HT1080 (cell line): ENCODE measurements around the gene TRIAP1. TPM values are rescaled to one million over a fixed set of nuclear protein-coding genes. Genes with fewer than 3 reads are reported as not detected.
"Not testable (repeated sequence)": the region's sequence is repeated elsewhere in the genome, so short reads cannot be mapped to it uniquely, and the experiment has no call there.

Source experiments
- DNase-seq: peaks from one replicate; pipeline ENCODE4 v3.0.0-alpha.2; 2015; ENCODE audit warnings: low read depth
- polyA plus RNA-seq, 2 experiments: library from polyadenylated mRNA; depleted of rRNA; stranded (reverse); fragments of >200 nt; gene quantifications; 2 replicates each; pipeline ENCODE4 v1.2.3, GENCODE V29; 2015
- total RNA-seq: library from RNA; depleted of rRNA; stranded (reverse); fragments of >200 nt; shearing (Covaris generic); gene quantifications from 2 replicates; pipeline ENCODE4 v1.2.3, GENCODE V29; 2014; rRNA removed

The TRIAP1 gene
- total RNA-seq, result 44.0 and 48.3 TPM in 2 replicates
- 73.6 and 76.5 TPM in 2 replicates for polyA plus RNA-seq (2015; cell fraction: cytosol; rRNA removed)
- 30.9 and 32.5 TPM in 2 replicates for polyA plus RNA-seq (2015; cell fraction: nucleus; rRNA removed)

GRCh38 chr12:120445911-120446843, at the start of gene TRIAP1, which contains the start of gene GATC:
TRIAP1 (minus strand) TSS chr12:120446384; CDS start chr12:120446372, 12 bp downstream.
GATC (plus strand) TSS chr12:120446444; CDS start chr12:120446481, 37 bp downstream.
- DNase-seq, result peak; percentile 84

DNA sequence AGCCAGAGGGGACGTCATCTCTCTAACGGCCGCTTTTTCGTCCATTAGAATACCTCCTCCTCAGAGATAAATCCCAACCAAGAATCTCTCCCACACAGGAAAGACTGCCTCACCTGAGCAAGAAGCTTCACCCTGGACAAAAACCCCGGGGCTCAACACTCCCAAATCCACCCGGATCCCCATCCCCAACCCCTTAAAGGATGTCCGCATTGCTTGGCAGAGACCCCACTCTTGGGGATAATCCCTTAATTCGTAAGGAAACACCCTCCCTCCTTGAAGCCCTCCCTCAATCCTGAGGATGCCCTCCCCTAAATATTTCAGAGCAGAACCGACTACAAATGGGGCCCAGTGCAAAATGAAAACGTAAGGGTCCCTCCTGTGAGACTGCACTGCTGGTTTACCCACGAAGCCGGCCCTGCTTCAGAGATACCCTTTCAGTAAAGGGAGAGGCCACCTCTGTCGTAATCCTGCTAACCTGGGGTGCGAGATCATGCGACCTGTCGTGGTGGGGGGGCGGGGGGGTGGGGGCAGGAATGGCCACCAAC, 49.1 kb upstream of the TRIAP1 start:
- DNase-seq, result no peak

- no peak for DNase-seq
These were observed 44.8 kb upstream of the TRIAP1 start for GRCh38 chr12:120490833-120491512.

DNA sequence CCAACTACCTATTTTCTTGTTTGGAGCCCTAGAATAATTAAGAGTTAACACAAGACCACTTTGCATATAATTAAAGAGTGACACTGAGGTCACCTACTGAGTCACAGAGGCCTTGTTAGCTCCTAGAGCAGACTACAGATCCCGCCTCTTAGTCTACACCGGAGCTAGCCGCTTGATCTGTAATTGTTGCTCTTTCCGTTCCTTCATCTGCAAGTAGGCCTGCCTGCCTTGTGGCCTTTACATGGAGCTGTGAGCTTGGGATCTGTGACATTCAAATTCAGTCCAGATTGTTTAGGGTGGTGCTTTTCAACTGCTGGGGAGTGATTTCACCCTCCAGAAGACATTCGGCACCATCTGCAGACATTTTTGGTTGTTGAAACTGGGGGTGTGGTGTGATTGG, 44.1 kb upstream of the TRIAP1 start:
- no peak for DNase-seq

DNA sequence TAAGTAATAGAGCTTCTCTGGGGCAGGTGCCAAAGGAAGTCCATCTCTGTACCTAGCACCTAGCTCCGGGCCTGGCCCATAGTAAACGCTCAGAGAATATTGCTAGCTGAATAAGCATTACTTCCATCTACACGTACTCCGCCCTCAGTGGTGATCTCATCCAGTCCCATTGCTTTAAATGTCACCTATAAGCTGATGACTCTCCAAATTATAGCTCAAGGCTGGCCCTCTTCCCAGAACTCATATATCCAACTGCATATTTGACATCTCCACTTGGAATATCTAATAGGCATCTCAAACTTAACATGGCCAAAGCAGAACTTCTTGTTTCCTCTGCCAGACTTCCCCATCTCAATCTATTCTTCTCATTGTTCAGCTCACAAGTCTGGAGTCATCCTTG, 42.8 kb upstream of the TRIAP1 start:
- DNase-seq, result no peak

- no peak for DNase-seq
These were observed 42.0 kb upstream of the TRIAP1 start for GRCh38 chr12:120488057-120488640.

DNA sequence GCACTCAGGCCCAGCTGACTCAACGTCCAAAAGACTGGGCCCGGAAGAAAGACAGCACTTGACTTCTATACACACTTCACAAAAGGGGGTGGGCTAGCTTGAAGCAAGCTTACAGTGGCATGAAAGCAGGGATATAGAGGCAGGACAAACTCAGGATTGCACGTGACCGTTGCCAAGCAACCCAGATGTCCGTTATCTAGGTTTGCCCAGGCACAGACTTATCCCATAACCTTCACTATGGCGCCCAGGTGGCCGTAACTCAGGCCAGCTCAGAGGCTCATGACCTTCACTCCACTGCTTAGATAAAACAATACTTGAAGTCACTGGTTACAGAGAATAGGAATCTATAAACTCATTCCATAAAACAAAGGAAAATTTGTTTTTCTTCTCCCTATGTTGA, 41.4 kb upstream of the TRIAP1 start:
- not testable (repeated sequence) for DNase-seq

DNA sequence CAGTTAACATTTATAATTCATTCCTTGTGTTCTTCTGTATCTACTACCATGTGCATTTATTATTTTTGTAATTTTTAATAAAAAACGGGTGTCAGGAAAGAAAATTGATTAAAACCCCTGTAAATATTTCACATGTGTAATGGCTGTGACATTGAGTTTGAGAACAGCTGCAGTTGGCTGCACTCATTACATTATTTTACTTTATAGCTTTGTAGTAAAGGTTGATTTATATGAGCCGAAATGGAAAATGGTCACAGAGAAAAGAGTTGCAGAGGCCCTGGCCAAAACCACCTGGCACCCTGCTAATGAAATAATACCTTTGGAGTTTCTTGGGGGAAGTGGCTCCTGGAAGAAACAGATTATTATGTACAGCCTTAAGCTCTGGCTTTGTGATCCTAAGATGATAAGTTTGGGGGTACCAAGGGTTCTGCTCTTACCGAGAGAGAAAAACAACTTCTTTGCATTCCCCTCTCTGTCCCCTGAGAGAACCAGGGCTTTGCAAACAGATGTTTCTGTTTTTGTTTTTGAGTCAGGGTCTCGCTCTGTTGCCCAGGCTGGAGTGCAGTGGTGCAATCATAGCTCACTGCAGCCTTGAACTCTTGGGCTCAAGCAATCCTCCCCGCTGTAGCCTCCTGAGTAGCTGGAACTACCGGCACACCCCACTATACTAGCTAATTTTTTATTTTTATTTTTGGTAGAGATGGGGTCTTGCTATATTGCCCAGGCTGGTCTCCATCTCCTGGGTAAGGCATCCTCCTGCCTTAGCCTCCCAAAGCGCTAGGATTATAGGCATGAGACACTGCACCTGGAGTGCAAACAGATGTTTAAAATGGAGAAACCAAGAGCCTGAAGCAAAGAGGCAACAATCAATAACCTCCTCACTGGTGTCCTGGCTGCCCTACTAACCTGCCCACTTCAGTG, 40.0 kb upstream of the TRIAP1 start:
- no peak for DNase-seq

DNA sequence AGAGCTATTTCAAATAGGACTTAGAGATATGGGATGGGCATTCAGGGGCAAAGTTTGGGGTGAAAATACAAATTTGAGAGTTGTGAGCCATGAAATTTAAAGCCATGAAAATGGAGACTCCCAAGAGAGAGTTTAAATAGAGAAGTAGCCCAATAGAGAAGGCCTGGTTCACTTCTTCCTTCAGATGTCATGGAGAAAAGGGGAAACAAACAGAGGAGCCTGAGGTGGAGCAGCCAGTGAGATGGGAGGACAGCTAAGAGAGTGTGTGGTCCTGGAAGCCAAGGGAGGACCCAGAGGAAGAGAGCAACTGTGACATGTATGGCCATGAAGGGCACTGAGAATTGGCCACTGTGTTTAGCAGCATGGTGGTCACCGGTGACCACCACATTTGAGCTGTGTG, 37.4 kb upstream of the TRIAP1 start:
- no peak for DNase-seq

- DNase-seq, result no peak
These were observed 35.0 kb upstream of the TRIAP1 start for GRCh38 chr12:120481022-120481767.

- no peak for DNase-seq
These were observed 34.0 kb upstream of the TRIAP1 start for GRCh38 chr12:120480211-120480610.

GRCh38 chr12:120479458-120479857, 33.3 kb upstream of the TRIAP1 start:
- DNase-seq, result no peak

DNA sequence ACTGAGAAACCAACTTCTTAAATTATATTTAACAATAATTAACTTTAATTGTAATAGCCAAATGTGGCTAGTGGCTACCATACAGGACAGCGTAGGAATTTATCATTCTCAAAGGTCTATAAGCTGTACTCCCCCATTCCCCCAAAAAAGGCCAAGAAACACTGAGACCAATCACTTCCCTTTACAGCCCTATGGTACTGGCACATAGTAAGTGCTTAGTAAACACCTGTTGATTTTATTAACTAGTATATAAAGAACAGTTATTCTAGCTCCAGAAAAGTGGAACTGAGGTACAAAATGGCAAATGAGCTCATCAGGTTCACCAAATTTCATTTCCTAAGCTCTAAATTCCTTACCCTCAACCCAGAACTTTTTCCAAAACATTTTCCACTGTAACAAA, 29.5 kb upstream of the TRIAP1 start:
- DNase-seq, result no peak

DNA sequence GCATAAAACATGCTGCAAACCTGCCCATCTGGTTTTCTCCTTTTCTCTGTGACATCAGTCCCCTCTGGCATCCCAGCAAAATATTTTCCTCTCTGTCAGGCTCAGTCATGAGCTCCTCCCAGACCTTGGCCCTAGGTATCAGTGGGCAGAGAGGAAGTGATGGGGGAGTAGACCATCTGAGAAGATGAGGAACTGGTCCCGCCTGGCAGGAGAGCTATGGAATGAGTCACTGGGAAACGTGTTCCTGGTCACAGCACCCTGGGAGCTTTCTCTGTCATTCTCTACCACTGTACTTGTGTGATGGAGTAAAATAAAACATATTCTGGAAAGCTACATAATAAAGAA, 28.4 kb upstream of the TRIAP1 start:
- DNase-seq, result peak; percentile 92

GRCh38 chr12:120473807-120474615, 27.8 kb upstream of the TRIAP1 start:
- no peak for DNase-seq

GRCh38 chr12:120472521-120472920, 26.3 kb upstream of the TRIAP1 start:
- DNase-seq, result no peak

DNA sequence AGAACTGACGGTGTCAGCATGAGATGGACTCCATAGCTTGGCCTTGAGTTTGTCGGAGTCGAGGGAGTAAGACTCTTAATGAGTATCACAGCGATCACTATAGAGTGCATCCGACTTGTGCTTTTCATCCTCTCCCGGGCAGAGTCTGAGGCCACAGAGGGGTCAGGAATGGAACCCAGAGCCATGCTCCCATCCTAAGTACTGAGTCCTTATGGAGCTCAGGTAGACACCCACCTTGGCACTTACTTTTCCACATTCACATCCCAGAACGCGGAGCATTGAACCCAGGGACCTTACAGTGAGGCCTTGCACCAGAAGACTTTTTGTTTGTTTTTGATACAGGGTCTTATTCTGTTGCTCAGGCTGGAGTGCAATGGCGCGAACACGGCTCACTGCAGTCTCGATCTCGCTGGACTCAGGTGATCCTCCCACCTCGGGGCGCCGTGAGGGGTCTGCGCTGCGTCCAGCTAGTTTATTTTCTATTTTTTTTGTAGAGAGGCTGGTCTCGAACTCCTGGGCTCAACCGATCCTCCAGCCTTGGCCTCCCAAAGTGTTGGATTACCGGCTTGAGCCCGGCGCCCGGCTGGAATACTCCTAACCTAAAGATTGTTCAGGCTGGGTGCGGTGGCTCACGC, 24.1 kb upstream of the TRIAP1 start:
- no peak for DNase-seq

DNA sequence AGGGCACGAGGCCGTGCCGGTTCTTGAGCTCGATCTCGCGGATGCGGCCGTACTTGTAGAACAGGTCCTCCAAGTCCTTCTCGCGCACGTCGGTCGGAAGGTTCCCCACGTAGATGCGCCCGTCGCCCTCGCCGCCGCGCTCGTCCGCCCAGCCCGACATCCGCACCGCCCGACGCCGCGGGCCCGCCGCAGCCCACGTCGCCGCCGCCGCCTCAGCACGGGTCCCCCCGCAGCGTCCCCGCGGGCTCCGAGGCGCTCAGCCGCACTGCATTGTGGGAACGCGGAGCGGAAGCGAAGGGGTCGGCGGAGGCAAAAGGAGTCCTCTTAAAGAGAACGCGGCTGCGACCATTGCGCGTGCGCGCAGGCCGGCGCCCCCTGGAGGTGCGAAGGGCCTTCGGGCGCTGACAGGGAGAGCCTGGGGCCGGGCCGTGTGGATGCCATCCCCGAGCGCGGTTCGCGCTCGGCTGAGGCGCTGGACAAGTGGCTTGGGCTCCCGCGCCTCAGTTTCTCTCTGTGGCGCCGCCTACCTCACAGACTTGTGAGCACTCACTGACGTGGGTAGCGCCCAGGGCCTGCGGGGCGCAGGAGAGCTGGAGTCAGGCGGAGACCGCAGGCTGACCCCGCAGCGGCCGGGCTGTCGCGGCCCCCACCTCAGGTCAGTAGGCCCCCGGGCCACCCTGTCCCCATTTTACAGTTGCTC, 23.4 kb upstream of the TRIAP1 start, which contains the start of gene SRSF9:
TSS of gene SRSF9 (minus strand) at position 299 of the 700 bp plus-strand sequence. CDS start at position 160, 139 bp downstream.
- peak; percentile 90 for DNase-seq
